HepG2 (cell line): ENCODE measurements around the gene CDH23. TPM values are rescaled to one million over a fixed set of nuclear protein-coding genes. Genes with fewer than 3 reads are reported as not detected.

Source experiments
- CHD2 ChIP-seq: IDR thresholded peaks from 2 replicates; pipeline ENCODE4 v1.6.1; 2011; ENCODE audit warnings: low read depth, low read length, improper control_type of control experiment
- HCFC1 ChIP-seq: fragments of 150-350 bp; IDR thresholded peaks from 2 replicates; pipeline ENCODE4 v1.6.1; 2014; ENCODE audit warnings: low read depth, low read length
- IRF2 ChIP-seq: IDR thresholded peaks from 2 replicates; pipeline ENCODE4 v1.6.1; 2018; ENCODE audit warnings: missing genetic modification reagents, missing compliant biosample characterization
- KLF15 ChIP-seq: sonication (generic); formaldehyde crosslinking; IDR thresholded peaks from 2 replicates; pipeline ENCODE4 v1.8.1; 2023; ENCODE audit warnings: borderline replicate concordance, mild to moderate bottlenecking, inconsistent platforms, missing genetic modification reagents, mixed read lengths
- MYC ChIP-seq: sonication (generic); formaldehyde crosslinking; IDR thresholded peaks from 2 replicates; pipeline ENCODE4 v1.9.0; 2021; ENCODE audit warnings: missing genetic modification reagents, borderline replicate concordance
- NONO ChIP-seq, 2 experiments: fragments of 450-650 bp in 1 of 2; sonication (generic) in 1 of 2; formaldehyde crosslinking in 1 of 2; IDR thresholded peaks in 1 of 2; conservative IDR thresholded peaks in 1 of 2; 2 replicates each; pipeline versions ENCODE4 v1.6.1 to v1.8.0; 2017 to 2022; ENCODE audit warnings: mild to moderate bottlenecking in 1 of 2, missing genetic modification reagents in 1 of 2, moderate library complexity in 1 of 2
- POLR2AphosphoS5 ChIP-seq: IDR thresholded peaks from 2 replicates; pipeline ENCODE4 v1.6.1; 2012; ENCODE audit warnings: low read depth, low read length
- SETDB1 ChIP-seq: sonication (generic); formaldehyde crosslinking; IDR thresholded peaks from 2 replicates; pipeline ENCODE4 v1.5.1; 2020; ENCODE audit warnings: missing genetic modification reagents, mild to moderate bottlenecking, borderline replicate concordance
- SMYD3 ChIP-seq: sonication (generic); formaldehyde crosslinking; IDR thresholded peaks from 2 replicates; pipeline ENCODE4 v1.8.1; 2023; ENCODE audit warnings: mild to moderate bottlenecking, missing genetic modification reagents
- SNAI1 ChIP-seq: sonication (generic); formaldehyde crosslinking; IDR thresholded peaks from 2 replicates; pipeline ENCODE4 v1.5.0; 2020; ENCODE audit warnings: mild to moderate bottlenecking, missing genetic modification reagents, borderline replicate concordance
- ZBTB3 ChIP-seq: sonication (generic); formaldehyde crosslinking; IDR thresholded peaks from 2 replicates; pipeline ENCODE4 v1.4.0; 2020; ENCODE audit warnings: low read depth, mild to moderate bottlenecking, moderate library complexity, missing genetic modification reagents, borderline replicate concordance
- ZNF207 ChIP-seq: fragments of 450-650 bp; IDR thresholded peaks from 2 replicates; pipeline ENCODE4 v1.6.1; 2016; ENCODE audit warnings: antibody characterized with exemption, borderline replicate concordance
- ZNF337 ChIP-seq: sonication (generic); formaldehyde crosslinking; IDR thresholded peaks from 2 replicates; pipeline ENCODE4 v1.5.1; 2020; ENCODE audit warnings: missing genetic modification reagents, low read depth, mild to moderate bottlenecking, borderline replicate concordance
- ZNF350 ChIP-seq: sonication (generic); formaldehyde crosslinking; IDR thresholded peaks from 2 replicates; pipeline ENCODE4 v1.4.0; 2020; ENCODE audit warnings: mild to moderate bottlenecking, low read depth, missing genetic modification reagents, borderline replicate concordance
- ZNF460 ChIP-seq: sonication (generic); formaldehyde crosslinking; IDR thresholded peaks from 2 replicates; pipeline ENCODE4 v1.5.1; 2020; ENCODE audit warnings: missing genetic modification reagents, mild to moderate bottlenecking, borderline replicate concordance
- ZNF629 ChIP-seq: sonication (generic); formaldehyde crosslinking; conservative IDR thresholded peaks from 2 replicates; pipeline ENCODE4 v1.5.0; 2020; ENCODE audit warnings: missing genetic modification reagents
- ZNF776 ChIP-seq: sonication (generic); formaldehyde crosslinking; IDR thresholded peaks from 2 replicates; pipeline ENCODE4 v1.4.0; 2020; ENCODE audit warnings: mild to moderate bottlenecking, missing genetic modification reagents
- polyA plus RNA-seq, 8 experiments: library from polyadenylated mRNA; depleted of rRNA in 3 of 8; stranded (reverse) in 7 of 8; unstranded in 1 of 8; fragments of >200 nt; fragmentation: Illumina TruSeq in 4 of 8; extraction: Trizol in 4 of 8; gene quantifications; 2 replicates each; pipeline versions ENCODE4 v1.2.1 to v1.2.3, GENCODE V29; 2011 to 2016; ENCODE audit warnings: low read depth in 4 of 8, missing spikeins in 1 of 8, mixed read lengths in 1 of 8; ENCODE audit not compliant: insufficient read depth in 1 of 8
- total RNA-seq, 5 experiments: library from RNA; depleted of rRNA; stranded (reverse); fragments of >200 nt; fragmentation: Illumina TruSeq; extraction: Trizol; gene quantifications; 2 replicates each; pipeline ENCODE4 v1.2.3, GENCODE V29; 2016; ENCODE audit warnings: low read depth in 1 of 5
- TF ChIP-seq, protein P1 (sequence below): sonication (generic); formaldehyde crosslinking; IDR thresholded peaks from 2 replicates; pipeline ENCODE4 v1.8.0; 2022; ENCODE audit warnings: missing genetic modification reagents, low read depth, mild to moderate bottlenecking, borderline replicate concordance
- TF ChIP-seq, protein P2 (sequence below): sonication (generic); formaldehyde crosslinking; conservative IDR thresholded peaks from 2 replicates; pipeline ENCODE4 v1.8.0; 2022; ENCODE audit warnings: low read depth, missing genetic modification reagents
- TF ChIP-seq, protein P3 (sequence below): sonication (generic); formaldehyde crosslinking; IDR thresholded peaks from 2 replicates; pipeline ENCODE4 v1.5.1; 2020; ENCODE audit warnings: mild to moderate bottlenecking, missing genetic modification reagents, borderline replicate concordance
- TF ChIP-seq, protein P4 (sequence below): sonication (generic); formaldehyde crosslinking; IDR thresholded peaks from 2 replicates; pipeline ENCODE4 v1.5.0; 2020; ENCODE audit warnings: missing genetic modification reagents

The CDH23 gene
- total and polyA plus RNA-seq, 2 of the 13 experiments (the other 11 are each of a cell fraction or from before 2014, with no cell fraction given): 0.13 TPM; not detected in 1

DNA sequence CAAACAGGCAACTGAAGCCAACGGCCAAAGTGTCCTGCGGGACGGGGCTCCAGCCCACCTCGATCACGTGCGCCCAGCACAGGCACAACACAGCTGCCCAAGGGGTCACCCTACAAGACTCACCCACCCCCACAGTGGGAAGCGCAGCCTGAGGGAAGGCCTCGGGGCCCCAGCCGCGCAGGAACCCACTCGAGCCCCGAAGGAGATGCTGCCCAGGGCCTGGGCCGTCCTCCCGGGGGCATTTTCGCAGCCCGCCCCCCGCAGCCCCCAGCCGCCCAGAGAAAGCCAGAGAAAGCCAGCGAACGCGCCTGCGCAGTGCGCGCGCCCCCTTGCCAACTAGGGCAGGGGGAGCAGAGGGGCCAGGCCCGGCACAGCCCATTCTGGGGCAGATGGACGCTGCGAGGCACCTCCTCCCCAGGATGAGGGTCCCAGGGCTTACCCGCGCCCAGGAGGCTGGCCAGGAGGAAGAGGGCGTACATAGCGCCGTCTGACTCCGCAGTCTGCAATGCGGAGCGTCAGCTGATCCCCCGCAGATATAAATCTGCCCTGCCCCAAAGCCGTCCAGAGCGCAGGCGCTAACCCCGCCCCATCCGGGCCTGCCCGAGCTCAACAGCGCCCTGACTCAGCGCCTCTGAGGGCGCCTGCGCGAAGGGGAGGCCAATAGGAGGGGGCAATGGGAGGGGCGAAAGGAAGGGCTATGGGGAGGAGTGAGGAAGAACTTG is 454.2 kb downstream of the CDH23 start, which contains the start of gene PSAP (continued):
- TF ChIP-seq SMYD3 (CRISPR knock-in tag): no peak
- peak; percentile 95 for TF ChIP-seq ZNF350
- TF ChIP-seq ZBTB3 (CRISPR knock-in tag): peak; percentile 77; the same call in 1 of the 2 replicates
- TF ChIP-seq, protein P1, sequence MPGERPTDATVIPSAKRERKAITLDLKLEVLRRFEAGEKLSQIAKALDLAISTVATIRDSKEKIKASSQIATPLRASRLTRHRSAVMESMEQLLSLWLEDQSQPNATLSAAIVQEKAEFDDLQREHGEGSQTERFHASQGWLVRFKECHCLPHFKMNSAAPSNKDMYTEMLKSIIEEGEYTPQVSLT: no peak
- TF ChIP-seq ZNF776: peak; percentile 10; the same call in 1 of the 2 replicates
- no peak for TF ChIP-seq HCFC1
- peak; percentile 27; the same call in 1 of the 2 replicates for TF ChIP-seq ZNF629 (CRISPR knock-in tag)
- TF ChIP-seq POLR2AphosphoS5: peak; percentile 97
- TF ChIP-seq, protein P2, sequence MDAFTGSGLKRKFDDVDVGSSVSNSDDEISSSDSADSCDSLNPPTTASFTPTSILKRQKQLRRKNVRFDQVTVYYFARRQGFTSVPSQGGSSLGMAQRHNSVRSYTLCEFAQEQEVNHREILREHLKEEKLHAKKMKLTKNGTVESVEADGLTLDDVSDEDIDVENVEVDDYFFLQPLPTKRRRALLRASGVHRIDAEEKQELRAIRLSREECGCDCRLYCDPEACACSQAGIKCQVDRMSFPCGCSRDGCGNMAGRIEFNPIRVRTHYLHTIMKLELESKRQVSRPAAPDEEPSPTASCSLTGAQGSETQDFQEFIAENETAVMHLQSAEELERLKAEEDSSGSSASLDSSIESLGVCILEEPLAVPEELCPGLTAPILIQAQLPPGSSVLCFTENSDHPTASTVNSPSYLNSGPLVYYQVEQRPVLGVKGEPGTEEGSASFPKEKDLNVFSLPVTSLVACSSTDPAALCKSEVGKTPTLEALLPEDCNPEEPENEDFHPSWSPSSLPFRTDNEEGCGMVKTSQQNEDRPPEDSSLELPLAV (CRISPR knock-in tag): no peak
- TF ChIP-seq, protein P3, sequence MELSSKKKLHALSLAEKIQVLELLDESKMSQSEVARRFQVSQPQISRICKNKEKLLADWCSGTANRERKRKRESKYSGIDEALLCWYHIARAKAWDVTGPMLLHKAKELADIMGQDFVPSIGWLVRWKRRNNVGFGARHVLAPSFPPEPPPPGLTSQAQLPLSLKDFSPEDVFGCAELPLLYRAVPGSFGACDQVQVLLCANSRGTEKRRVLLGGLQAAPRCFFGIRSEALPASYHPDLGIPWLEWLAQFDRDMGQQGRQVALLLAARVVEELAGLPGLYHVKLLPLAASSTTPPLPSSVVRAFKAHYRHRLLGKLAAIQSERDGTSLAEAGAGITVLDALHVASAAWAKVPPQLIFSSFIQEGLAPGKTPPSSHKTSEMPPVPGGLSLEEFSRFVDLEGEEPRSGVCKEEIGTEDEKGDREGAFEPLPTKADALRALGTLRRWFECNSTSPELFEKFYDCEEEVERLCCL: peak; percentile 27; the same call in 1 of the 2 replicates
- TF ChIP-seq CHD2: no peak
- no peak for TF ChIP-seq ZNF207
- 0 out of 2 replicates have a peak, but pooled peaks have one; percentile 56 for TF ChIP-seq IRF2
- no peak for TF ChIP-seq ZNF460 (CRISPR knock-in tag)
- no peak for TF ChIP-seq KLF15 (CRISPR knock-in tag)
- TF ChIP-seq MYC (CRISPR knock-in tag): peak; percentile 73
- no peak for TF ChIP-seq SNAI1 (CRISPR knock-in tag)
- TF ChIP-seq, protein P4, sequence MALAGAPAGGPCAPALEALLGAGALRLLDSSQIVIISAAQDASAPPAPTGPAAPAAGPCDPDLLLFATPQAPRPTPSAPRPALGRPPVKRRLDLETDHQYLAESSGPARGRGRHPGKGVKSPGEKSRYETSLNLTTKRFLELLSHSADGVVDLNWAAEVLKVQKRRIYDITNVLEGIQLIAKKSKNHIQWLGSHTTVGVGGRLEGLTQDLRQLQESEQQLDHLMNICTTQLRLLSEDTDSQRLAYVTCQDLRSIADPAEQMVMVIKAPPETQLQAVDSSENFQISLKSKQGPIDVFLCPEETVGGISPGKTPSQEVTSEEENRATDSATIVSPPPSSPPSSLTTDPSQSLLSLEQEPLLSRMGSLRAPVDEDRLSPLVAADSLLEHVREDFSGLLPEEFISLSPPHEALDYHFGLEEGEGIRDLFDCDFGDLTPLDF (CRISPR knock-in tag): peak; percentile 43; the same call in 1 of the 2 replicates
- no peak for TF ChIP-seq ZNF337 (CRISPR knock-in tag)
- no peak for TF ChIP-seq NONO (IDR thresholded peaks at IDR 0.05)
- TF ChIP-seq NONO (CRISPR knock-in tag; conservative IDR thresholded peaks at IDR 0.05): peak; percentile 52; the same call in 1 of the 2 replicates
- TF ChIP-seq SETDB1: no peak
